NCI-H1092 (cell line): Measurements from ENCODE around the gene KCNH1.

Experiments
- DNase-seq: peaks from one replicate; lab custom pipeline; 2025; lab: John Stamatoyannopoulos, UW

Gene KCNH1, protein sequence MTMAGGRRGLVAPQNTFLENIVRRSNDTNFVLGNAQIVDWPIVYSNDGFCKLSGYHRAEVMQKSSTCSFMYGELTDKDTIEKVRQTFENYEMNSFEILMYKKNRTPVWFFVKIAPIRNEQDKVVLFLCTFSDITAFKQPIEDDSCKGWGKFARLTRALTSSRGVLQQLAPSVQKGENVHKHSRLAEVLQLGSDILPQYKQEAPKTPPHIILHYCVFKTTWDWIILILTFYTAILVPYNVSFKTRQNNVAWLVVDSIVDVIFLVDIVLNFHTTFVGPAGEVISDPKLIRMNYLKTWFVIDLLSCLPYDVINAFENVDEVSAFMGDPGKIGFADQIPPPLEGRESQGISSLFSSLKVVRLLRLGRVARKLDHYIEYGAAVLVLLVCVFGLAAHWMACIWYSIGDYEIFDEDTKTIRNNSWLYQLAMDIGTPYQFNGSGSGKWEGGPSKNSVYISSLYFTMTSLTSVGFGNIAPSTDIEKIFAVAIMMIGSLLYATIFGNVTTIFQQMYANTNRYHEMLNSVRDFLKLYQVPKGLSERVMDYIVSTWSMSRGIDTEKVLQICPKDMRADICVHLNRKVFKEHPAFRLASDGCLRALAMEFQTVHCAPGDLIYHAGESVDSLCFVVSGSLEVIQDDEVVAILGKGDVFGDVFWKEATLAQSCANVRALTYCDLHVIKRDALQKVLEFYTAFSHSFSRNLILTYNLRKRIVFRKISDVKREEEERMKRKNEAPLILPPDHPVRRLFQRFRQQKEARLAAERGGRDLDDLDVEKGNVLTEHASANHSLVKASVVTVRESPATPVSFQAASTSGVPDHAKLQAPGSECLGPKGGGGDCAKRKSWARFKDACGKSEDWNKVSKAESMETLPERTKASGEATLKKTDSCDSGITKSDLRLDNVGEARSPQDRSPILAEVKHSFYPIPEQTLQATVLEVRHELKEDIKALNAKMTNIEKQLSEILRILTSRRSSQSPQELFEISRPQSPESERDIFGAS

DNA sequence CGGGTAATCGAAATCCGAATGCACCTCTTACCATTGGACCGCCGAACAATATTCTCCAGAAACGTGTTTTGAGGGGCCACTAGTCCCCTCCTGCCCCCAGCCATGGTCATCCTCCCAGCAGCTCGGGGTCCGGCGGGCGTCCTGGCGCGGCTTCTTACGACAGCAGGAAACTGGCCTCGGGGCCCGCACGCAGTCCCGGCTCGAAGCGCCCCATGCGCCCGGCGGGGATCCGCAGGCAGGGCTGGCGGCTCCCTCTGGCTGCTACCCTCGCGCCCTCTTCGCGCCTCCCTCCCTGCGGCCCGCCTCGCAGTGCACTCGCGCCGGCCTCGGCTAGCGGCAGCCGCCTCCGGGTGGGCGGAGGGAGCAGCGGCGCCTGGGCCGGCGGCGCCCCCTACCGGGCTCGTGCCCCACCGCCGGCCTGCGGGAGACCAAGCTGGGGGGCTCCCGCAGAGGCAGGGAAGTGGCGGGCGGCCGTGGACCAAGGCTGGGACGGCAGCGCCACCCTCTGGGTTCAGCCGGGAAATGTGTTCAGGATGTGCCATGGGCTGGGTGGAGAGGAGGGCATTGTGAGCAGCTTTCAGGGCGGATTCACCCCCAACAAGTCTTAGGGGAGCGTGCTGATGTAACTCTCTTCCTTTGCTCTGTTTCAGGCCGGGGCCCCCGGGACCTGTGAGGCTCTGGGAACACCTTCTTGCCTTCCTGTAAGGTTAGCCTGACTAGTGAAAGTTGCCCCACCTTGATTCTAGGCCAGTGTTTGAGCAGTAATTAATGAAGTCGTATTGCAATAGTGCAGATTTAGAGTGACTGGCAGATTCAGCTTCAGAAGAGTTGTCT lies at the start of gene KCNH1:
TSS of gene KCNH1 (minus strand) at position 313 of the 834 bp plus-strand sequence. CDS start at position 110, 203 bp downstream.
- peak; percentile 87 for DNase-seq

DNA sequence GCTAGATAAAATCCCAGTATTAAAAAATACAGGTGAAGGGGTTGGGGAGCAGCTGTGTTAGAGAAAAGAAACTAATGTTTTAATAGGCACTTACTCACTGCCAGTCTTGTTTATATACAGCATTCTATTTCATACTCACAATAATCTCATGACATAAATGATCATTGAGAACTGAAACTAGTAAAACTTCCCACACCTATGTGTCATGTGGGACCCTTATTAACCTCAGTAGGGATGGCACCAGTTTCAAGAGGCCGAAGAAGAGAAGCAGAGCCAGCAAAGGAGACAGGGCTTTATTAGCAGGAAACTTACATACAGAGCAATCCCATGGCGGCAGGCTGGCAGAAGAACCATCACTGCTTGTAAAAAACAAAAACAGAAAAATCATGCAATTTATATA lies 48.8 kb upstream of the KCNH1 start:
- DNase-seq = no peak

DNA sequence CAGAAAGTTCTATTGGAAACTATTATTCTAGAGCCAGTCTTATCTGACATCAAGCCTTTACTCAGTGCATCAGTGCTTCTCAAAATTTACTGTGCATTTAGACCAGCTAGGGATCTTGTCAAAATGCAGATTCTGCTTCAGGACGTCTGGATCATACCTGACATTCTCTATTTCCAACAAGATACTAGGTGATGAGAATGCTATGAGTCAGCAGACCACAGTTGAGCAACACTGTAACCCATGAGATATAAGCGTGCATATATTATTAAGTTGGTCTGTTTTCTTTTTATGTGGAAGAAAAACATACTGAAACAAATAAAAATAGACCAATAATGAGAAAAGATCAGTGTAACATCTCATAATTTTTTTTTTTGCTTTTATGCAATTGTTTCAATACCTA lies 40.4 kb upstream of the KCNH1 start:
- no peak for DNase-seq

DNA sequence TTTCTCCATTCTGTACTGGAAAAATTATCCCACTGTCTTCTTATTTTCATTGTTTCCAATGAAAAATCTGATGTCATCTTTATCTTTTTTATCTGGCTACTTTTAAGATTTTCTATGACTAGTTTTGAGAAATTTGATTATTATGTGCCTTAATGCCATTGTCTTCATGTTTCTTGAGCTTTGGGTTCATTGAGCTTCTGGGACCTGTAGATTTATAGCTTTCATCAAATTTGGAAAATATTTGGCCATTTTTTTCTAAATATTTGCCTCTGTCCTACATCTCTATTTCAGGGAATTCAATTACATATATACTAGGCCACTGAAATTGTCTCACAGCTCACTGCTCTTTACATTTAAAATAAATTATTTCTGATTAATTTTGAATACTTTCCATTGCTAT lies 38.7 kb upstream of the KCNH1 start:
- no peak for DNase-seq

DNA sequence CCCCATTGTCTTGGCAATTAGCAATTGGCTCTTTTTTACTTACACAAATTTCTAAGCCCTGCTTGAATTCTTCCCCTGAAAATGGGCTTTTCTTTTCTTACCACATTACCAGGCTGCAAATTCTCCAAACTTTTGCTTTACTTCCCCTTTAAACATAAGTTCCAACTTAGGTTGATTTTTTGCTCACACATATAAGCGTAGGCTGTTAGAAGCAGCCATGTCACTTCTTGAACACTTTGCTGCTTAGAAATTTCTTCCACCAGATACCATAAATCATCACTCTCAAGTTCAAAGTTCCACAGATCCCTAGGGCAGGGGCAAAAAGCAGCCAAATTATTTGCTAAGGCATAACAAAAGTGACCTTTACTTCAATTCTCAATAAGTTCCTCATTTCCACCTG lies 35.4 kb upstream of the KCNH1 start:
- no peak for DNase-seq

DNA sequence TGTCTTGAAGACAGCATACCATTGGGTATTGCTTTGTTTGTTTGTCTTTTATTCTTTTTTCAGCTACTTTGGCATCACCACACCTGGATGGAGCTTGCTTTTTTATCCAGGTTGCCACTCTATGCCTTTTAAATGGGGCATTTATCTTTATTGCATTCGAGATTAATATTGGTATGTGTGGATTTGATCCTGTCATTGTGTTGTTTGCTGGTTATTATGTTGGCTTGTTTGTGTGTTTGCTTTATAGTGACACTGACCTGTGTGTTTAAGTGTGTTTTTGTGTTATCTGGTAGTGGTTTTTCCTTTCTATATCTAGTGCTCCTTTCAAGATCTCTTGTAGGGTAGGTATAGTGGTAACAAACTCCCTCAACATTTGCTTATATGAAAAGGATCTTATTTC lies 24.9 kb upstream of the KCNH1 start:
- no peak for DNase-seq

DNA sequence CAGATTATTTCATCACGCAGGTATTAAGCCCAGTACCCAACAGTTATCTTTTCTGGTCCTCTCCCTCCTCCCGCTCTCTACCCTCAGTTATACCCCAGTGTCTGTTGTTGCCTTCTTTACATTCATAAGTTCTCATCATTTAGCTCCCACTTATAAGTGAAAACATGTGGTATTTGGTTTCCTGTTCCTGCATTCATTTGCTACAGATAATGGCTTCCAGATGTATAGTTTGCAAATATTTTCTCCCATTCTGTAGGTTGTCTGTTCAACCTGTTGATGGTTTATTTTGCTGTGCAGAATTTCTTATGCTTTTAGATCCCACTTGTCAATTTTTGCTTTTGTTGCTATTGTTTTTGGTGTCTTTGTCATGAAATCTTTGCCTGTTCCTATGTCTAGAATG lies 21.1 kb upstream of the KCNH1 start:
- no peak for DNase-seq

DNA sequence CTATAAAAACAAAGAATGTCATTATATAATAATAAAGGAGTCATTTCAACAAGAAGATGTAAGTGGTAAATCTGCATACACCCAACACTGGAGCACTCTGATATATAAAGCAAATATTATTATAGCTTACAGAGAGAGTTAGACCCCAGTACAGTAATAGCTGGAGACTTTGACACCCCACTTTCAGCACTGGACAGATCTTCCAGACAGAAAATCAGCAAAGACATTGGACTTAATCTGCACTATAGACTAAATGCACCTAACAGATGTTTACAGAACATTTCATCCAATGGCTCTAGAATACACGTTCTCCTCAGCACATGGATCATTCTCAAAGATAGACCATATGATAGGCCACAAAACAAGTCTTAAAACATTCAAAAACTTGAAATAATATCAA lies 20.0 kb upstream of the KCNH1 start:
- DNase-seq = no peak

DNA sequence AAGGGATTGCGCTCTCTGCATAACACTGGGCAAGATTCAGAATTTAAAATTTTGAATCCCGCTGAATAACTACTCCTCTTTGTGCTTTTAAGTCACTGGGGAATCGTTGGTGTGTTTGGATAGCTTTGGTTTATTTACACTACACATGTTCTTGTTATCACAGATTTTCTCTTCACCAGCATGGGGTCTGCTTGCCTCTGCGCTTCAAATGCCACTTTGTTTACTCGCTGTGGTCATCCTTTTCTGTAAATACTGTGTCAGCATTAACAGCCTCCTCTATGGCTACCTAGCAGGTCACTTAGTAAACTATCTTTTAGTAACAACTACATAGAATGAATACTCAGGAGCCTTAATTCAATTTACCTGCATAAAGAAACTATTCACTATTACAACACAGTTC lies 14.4 kb upstream of the KCNH1 start:
- peak; percentile 45 for DNase-seq

DNA sequence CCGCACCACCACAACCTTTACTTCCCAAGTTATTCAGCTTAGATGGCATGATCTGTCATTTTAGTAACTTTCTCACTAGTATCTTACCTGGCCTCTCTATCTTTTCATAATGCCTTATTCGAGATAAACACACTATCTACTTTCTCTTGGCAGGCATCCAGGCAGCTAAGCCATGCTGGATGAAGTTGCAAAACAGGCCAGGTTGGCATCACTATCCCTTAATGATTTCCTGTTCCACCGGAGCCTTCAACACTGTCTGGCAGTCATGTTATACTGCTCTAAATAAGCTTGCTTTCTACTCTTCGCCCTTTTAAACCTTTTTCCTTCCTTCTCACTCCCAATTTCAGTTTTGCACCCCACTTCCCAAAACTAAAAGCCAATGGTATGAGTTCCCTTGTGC lies 12.0 kb upstream of the KCNH1 start:
- DNase-seq = no peak

DNA sequence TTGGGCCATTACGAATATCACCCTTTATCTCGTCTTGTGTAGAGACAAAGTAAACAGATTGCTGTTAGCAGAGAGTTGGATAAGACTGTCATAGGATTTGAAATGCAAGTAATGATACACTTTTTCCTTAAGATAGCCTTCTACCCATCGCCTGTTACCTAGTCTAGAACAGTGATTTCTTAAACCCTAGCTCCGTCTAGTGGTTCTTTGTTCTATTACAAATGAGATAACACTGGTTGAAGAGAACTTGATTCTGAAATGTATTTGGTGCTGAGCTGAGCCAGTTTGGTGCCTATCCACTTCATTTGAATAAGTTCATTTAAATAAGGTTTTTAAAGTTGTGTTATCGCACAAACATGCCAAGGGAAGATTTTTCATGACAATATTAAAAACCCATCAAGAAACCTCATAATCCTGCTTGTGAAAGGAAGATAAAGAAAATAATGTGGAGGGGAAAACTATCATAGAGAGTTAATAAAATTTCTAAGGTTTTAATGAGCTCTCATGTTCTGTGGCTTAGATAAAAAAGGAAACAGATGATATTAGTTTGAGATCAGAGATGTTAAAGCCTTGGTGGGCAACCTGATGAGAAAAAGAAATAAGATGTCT lies 1.5 kb upstream of the KCNH1 start:
- DNase-seq = peak; percentile 59

DNA sequence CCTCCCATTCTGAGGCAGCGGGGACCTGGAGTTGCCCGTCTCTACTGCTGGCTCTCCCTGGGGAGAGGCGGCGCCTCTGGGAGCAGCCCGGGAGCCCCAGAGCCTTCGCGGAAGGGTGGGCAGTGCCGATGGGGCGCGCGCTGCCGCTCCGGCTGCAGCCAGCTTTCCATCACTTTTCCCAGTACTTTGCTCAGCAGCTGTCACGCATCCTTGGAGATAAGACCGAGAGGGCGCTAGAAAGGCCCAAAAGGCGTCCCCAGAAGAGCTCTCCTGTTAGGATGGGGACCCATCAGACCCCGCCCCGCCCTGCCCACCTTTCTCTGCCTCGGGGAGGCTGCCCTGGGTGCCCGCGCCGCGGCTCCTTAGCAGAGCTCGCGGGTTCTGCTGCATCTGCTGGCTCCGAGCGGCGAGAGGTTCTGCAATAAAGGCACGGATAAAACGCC lies 534 bp downstream of the KCNH1 start:
- DNase-seq = peak; percentile 51

DNA sequence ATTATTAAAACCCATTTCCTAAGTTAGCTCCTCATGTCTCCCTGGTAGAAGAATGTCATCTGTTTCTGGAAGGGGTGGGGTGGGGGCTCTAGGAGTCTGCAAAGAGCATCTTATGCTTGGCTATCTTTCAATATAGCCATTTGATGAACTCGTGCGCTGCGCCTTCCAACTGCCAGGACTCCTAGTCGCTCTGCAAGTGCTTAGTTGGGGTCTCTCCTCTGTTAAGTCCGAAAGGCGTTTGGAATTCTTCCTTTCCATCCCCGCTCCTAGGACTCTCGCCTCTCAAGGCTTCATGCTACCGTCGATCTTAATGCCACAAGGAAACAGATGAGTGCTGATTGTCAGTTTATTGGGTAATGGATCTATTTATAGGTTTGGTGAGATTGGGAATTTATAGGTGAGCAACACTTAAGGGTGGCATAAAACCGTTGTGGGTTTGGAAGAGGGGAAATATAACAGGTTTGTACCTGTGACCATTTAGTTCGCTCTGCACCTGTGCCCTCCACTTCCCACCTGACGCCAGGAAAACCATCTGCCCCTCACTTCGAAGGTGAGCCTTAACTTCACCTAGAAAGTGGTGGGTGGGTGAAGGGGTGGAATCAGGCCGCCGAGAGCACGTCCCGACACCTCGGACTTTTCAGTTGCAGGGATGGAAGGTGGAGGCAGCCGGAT lies 1.1 kb downstream of the KCNH1 start:
- DNase-seq = no peak

DNA sequence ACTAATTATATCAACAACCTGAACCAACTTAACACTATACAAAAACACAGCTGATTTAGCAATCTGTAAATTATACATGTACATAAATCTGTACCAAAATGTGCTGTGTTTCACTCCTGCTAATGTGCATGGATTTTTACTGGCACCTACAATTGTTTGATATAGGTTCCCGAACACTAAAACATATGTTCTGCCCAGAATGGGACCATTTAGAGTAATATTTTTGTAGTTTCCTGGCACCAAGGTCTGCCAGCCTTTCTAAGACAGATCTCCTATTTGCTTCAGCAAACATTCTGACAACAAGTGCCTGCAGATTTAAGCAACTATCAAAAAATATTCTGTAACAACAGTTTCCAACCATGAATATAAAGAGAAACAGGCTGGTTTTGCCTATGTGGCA lies 4.2 kb downstream of the KCNH1 start:
- no peak for DNase-seq

DNA sequence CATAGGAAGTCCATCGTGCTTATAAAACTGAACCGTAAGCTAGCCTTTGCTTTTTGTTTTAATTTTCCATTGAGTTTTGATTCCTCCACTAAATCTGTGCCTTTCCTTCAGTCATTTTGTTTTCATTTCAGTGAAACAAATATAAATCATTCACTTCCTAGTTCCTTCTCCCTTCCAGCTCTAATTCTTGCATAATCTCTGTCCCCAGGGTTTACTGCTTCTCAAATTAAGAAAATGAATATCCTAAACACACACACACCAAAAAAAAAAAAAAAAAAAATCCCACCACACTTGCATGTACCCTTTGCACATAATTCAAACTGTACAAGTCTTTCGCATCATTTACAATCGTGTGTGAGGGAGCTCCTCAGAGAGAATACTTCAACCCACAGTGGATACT lies 6.8 kb downstream of the KCNH1 start:
- no peak for DNase-seq

DNA sequence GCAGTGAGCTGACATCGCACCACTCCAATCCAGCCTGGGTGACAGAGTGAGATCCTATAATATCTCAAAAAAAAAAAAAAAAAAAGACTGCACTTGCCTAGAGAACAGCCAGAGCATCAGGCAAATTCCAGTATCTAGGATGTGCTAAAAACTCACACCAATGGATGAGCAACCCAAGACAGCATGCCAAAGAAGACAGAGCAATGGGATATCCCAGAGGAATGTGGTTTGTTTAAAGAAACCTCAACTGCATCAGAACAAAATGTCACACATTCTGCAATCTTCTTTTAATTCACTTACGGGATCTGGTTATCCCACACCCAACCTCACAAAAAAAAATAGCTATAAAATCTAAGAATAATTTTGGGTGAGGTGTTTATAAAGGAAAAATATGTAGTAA lies 7.3 kb downstream of the KCNH1 start:
- DNase-seq = no peak

DNA sequence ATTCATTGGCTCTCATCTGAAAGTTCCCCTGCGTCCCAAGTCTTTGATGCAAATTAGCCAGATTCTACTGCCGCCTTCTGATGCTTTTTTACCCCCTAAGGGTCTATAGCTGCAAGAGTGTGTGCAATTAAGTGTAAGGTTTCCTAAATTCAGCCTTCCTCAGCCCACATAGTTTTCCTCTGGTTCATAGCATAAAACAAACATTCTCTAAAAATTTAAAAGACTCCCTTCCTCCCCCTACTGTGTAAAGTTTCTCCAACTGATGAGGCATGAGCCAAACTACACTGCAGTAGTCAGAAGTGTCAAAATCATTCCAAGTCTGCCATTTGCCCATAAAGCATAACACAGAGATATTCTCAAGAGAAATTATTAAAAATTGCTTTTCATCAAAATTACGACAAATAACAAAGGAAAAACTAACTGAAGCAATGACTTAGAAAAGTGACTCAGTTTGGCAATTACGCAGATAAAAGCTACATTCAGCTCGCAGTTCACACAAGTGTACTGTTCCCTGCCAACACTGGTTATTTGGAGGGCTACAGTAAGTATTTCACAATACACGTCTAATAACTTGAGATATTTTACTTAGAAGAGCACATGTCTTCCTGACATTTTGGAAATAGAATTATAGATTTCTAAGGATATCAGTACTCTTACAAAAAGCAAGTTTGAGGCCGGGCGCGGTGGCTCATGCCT lies 15.4 kb downstream of the KCNH1 start:
- DNase-seq = no peak

DNA sequence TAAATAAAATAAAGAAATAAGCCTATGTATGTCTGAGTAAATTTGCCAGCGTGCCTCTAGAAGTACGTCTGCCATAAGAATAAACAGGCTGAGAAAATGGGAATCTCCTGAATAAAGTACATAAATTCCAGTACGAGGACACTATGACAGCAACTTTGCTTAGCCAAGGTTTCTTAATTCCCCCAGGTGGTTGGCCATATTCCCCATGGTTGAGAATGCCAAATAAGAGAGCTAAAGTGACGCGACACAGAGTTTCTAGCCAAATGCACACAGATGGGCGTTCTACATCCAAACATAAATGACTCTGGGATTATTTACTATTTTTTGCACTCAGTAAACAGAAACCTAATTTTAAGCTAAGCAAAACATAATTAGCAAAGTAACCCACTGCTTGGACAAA lies 19.5 kb downstream of the KCNH1 start:
- DNase-seq = no peak

DNA sequence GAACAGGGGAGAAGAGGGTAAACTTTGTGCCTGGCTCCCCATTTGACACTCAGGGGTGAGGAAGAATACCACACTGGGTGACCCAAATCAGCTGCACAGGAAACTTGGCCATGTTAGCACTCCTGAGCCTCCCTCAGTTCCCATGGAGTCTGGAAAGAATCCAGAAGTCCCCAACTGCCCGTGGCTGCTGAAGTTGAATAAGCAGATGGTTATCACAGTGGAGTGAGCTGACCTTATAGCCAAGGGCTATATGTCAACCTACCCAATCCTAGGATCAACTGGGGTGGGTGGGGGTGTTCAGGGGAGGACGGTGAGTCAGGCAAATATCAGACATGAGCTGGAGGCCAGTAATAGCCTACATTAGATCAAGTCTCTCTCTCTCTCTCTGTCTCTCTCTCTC lies 20.4 kb downstream of the KCNH1 start:
- no peak for DNase-seq

DNA sequence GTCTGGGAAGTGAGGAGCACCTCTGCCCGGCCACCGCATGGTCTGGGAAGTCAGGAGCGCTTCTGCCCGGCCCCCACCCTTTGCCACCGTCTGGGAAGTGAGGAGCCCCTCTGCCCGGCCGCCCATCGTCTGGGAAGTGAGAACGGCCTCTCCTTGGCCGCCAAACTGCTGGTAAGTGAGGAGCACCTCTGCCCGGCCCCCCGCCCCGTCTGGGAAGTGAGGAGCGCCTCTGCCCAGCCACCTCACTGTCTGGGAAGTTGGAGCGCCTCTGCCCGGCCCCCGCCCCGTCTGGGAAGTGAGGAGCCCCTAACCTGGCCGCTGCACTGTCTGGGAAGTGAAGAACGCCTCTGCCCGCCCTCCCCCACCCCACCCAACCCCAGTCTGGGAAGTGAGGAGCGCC lies 22.6 kb downstream of the KCNH1 start:
- no peak for DNase-seq
